Measurements from ENCODE around the gene TMEM161A. TPM values are rescaled to one million over a fixed set of nuclear protein-coding genes. Genes with fewer than 3 reads are reported as not detected.

TMEM161A gene
- total and polyA plus RNA-seq, 2 of the 13 experiments (the other 11 are each of a cell fraction or from before 2014, with no cell fraction given): 25.9 to 31.4 TPM

- no peak for TF ChIP-seq LCORL (IDR thresholded peaks at IDR 0.05)
- TF ChIP-seq LCORL (CRISPR knock-in tag; IDR thresholded peaks at IDR 0.05): no peak
- TF ChIP-seq, protein P1, sequence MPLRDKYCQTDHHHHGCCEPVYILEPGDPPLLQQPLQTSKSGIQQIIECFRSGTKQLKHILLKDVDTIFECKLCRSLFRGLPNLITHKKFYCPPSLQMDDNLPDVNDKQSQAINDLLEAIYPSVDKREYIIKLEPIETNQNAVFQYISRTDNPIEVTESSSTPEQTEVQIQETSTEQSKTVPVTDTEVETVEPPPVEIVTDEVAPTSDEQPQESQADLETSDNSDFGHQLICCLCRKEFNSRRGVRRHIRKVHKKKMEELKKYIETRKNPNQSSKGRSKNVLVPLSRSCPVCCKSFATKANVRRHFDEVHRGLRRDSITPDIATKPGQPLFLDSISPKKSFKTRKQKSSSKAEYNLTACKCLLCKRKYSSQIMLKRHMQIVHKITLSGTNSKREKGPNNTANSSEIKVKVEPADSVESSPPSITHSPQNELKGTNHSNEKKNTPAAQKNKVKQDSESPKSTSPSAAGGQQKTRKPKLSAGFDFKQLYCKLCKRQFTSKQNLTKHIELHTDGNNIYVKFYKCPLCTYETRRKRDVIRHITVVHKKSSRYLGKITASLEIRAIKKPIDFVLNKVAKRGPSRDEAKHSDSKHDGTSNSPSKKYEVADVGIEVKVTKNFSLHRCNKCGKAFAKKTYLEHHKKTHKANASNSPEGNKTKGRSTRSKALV (CRISPR knock-in tag; IDR thresholded peaks at IDR 0.05): no peak
- no peak for TF ChIP-seq ZNF790 (CRISPR knock-in tag; IDR thresholded peaks at IDR 0.05; ENCODE audit: borderline replicate concordance)
- TF ChIP-seq TAF1 (CRISPR knock-in tag; IDR thresholded peaks at IDR 0.05): no peak
- no peak for TF ChIP-seq ELF1 (CRISPR knock-in tag; IDR thresholded peaks at IDR 0.05)
- no peak for TF ChIP-seq SKI (IDR thresholded peaks at IDR 0.05; ENCODE audit: partially characterized antibody)
- TF ChIP-seq ZNF850 (CRISPR knock-in tag; conservative IDR thresholded peaks at IDR 0.05): no peak
- no peak for TF ChIP-seq ZNF260 (CRISPR knock-in tag; IDR thresholded peaks at IDR 0.05; ENCODE audit: borderline replicate concordance, low read depth)
- TF ChIP-seq, protein P2, sequence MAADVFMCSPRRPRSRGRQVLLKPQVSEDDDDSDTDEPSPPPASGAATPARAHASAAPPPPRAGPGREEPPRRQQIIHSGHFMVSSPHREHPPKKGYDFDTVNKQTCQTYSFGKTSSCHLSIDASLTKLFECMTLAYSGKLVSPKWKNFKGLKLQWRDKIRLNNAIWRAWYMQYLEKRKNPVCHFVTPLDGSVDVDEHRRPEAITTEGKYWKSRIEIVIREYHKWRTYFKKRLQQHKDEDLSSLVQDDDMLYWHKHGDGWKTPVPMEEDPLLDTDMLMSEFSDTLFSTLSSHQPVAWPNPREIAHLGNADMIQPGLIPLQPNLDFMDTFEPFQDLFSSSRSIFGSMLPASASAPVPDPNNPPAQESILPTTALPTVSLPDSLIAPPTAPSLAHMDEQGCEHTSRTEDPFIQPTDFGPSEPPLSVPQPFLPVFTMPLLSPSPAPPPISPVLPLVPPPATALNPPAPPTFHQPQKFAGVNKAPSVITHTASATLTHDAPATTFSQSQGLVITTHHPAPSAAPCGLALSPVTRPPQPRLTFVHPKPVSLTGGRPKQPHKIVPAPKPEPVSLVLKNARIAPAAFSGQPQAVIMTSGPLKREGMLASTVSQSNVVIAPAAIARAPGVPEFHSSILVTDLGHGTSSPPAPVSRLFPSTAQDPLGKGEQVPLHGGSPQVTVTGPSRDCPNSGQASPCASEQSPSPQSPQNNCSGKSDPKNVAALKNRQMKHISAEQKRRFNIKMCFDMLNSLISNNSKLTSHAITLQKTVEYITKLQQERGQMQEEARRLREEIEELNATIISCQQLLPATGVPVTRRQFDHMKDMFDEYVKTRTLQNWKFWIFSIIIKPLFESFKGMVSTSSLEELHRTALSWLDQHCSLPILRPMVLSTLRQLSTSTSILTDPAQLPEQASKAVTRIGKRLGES (CRISPR knock-in tag; IDR thresholded peaks at IDR 0.05; ENCODE audit: borderline replicate concordance): no peak
- TF ChIP-seq ZNF33B (CRISPR knock-in tag; IDR thresholded peaks at IDR 0.05): no peak
Observed at GRCh38 chr19:19132912-19133311, 5.4 kb downstream of the TMEM161A start (continued).
